ENCODE results near the gene SLC17A4. TPM values are rescaled to one million over a fixed set of nuclear protein-coding genes. Genes with fewer than 3 reads are reported as not detected.

SLC17A4 gene
- total RNA-seq, 1 experiment from 2014 or later, result not detected

- in situ Hi-C loops (cut with HindIII; ENCODE audit: low pct_unique_long_range_greater_than_20kb, low sequenced_read_pairs), result no loop called here
- CTCF ChIA-PET, result interaction anchor here (1.0 kb wide), 1 partner anchor 8 kb away, joined by 3 read pairs; no protein-coding TSS in a partner anchor
- ATAC-seq, result no peak
These were observed 28.2 kb upstream of the SLC17A4 start for GRCh38 chr6:25726122-25726911.

GRCh38 chr6:25727028-25727427 lies 27.5 kb upstream of the SLC17A4 start:
- no TSS peak for BruUV-seq (replicated peaks)
- ChIA-PET POLR2A (interaction anchor here (0.7 kb wide), 1 partner anchor 61 kb away, joined by 4 read pairs; no protein-coding TSS in a partner anchor), CTCF (no interaction called here)
- in situ Hi-C loops (cut with HindIII; ENCODE audit: low pct_unique_long_range_greater_than_20kb, low sequenced_read_pairs), result no loop called here
- no peak overlapping the region for H3K27ac ChIP-seq (ENCODE audit: low read length)
- no peak overlapping the region for H3K4me3 ChIP-seq (ENCODE audit: low read depth in 2 of 2, low read length in 2 of 2)
- no peaks in the 10 kb centered on the region for H3K27me3 ChIP-seq (ENCODE audit: control insufficient read depth, insufficient read depth, low read length)
- H3K4me1 ChIP-seq (ENCODE audit: control insufficient read depth, insufficient read depth, low read length), result no peaks in the 10 kb centered on the region
- no peak for ATAC-seq
- DNase-seq (ENCODE audit: low read depth, low spot score), result no peak
- intact Hi-C loops (cut with micrococcal nuclease; ENCODE audit: unreplicated experiment), result no loop called here
- no peaks in the 10 kb centered on the region for H3K36me3 ChIP-seq (ENCODE audit: control insufficient read depth, insufficient read depth, low read length)
- no peaks in the 10 kb centered on the region for H3K9me3 ChIP-seq (ENCODE audit: control insufficient read depth, insufficient read depth, low read depth, low read length)
- TF ChIP-seq CTCF (IDR thresholded peaks at IDR 0.05) (no peak), SIN3A (IDR thresholded peaks at IDR 0.05; ENCODE audit: borderline replicate concordance, insufficient read depth, low read depth, low read length) (no peak), REST (IDR thresholded peaks at IDR 0.05; ENCODE audit: insufficient read depth in 1 of 2, low read depth in 2 of 2, low read length in 1 of 2) (no peak), POLR2AphosphoS5 (IDR thresholded peaks at IDR 0.05; ENCODE audit: low read depth, low read length) (no peak), TCF7L2 (IDR thresholded peaks at IDR 0.05; ENCODE audit: low read depth, low read length) (no peak)

More at GRCh38 chr6:25726122-25726911, 28.2 kb upstream of the SLC17A4 start:
- Histone ChIP-seq H3K9me3 (ENCODE audit: control insufficient read depth, insufficient read depth, low read depth, low read length) (no peaks in the 10 kb centered on the region), H3K36me3 (ENCODE audit: control insufficient read depth, insufficient read depth, low read length) (no peaks in the 10 kb centered on the region), H3K27ac (ENCODE audit: low read length) (no peak overlapping the region), H3K27me3 (ENCODE audit: control insufficient read depth, insufficient read depth, low read length) (no peaks in the 10 kb centered on the region), H3K4me1 (ENCODE audit: control insufficient read depth, insufficient read depth, low read length) (no peaks in the 10 kb centered on the region), H3K4me3 (ENCODE audit: low read depth in 2 of 2, low read length in 2 of 2) (no peak overlapping the region)
- POLR2A ChIA-PET, result no interaction called here
- intact Hi-C loops (cut with micrococcal nuclease; ENCODE audit: unreplicated experiment), result no loop called here
- BruUV-seq (replicated peaks), result no TSS peak
- no peak for DNase-seq (ENCODE audit: low read depth, low spot score)
- TF ChIP-seq REST (IDR thresholded peaks at IDR 0.05; ENCODE audit: insufficient read depth in 1 of 2, low read depth in 2 of 2, low read length in 1 of 2), result no peak
- TF ChIP-seq POLR2AphosphoS5 (IDR thresholded peaks at IDR 0.05; ENCODE audit: low read depth, low read length), result no peak
- no peak for TF ChIP-seq TCF7L2 (IDR thresholded peaks at IDR 0.05; ENCODE audit: low read depth, low read length)

All from Panc1 (cell line).